Ishikawa (cell line): ENCODE data around the gene TMEM222.

Source experiments
- CEBPB ChIP-seq: IDR thresholded peaks from 2 replicates; pipeline ENCODE4 v1.6.1; 2012
- CREB1 ChIP-seq: IDR thresholded peaks from 2 replicates; pipeline ENCODE4 v1.6.1; 2012; ENCODE audit warnings: low read depth
- EGR1 ChIP-seq: IDR thresholded peaks from 2 replicates; pipeline ENCODE4 v1.6.1; 2012
- EP300 ChIP-seq: IDR thresholded peaks from 2 replicates; pipeline ENCODE4 v1.6.1; 2012; ENCODE audit warnings: borderline replicate concordance
- FOXM1 ChIP-seq: IDR thresholded peaks from 2 replicates; pipeline ENCODE4 v1.6.1; 2012; ENCODE audit warnings: low read depth, borderline replicate concordance
- MAX ChIP-seq: IDR thresholded peaks from 2 replicates; pipeline ENCODE4 v1.6.1; 2012
- NFIC ChIP-seq: IDR thresholded peaks from 2 replicates; pipeline ENCODE4 v1.6.1; 2012
- REST ChIP-seq: IDR thresholded peaks from 2 replicates; pipeline ENCODE4 v1.6.1; 2012; ENCODE audit warnings: low read depth, mild to moderate bottlenecking
- TAF1 ChIP-seq: IDR thresholded peaks from 2 replicates; pipeline ENCODE4 v1.6.1; 2012; ENCODE audit warnings: low read depth, mild to moderate bottlenecking
- TEAD4 ChIP-seq: IDR thresholded peaks from 2 replicates; pipeline ENCODE4 v1.6.1; 2012
- YY1 ChIP-seq: IDR thresholded peaks from 2 replicates; pipeline ENCODE4 v1.6.1; 2012; ENCODE audit warnings: low read depth

- TF ChIP-seq CEBPB (no peak), FOXM1 (no peak), EGR1 (no peak), REST (no peak), TEAD4 (no peak), NFIC (no peak), EP300 (no peak), TAF1 (no peak), MAX (no peak), YY1 (no peak), CREB1 (no peak)
Measured at GRCh38 chr1:27331922-27332321, 10.0 kb downstream of the TMEM222 start.
